GM12878 (cell line): ENCODE data around the gene TCEANC2. TPM values are rescaled to one million over a fixed set of nuclear protein-coding genes. Genes with fewer than 3 reads are reported as not detected.

Experiments
- ATAC-seq: fragments of 200-7000 bp; cut with Tn5 transposase; 3 replicates; pipeline ENCODE4 v1.9.1; 2020; ENCODE audit warnings: mild to moderate bottlenecking, moderate library complexity
- BruUV-seq: library from RNA; stranded (reverse); fragments of 400-500 nt; replicated peaks from 2 replicates; lab custom pipeline; 2021; lab: Mats Ljungman, UMichigan
- CTCF ChIA-PET: fragments of 300-600 bp; sonication (Branson Sonifier 250); formaldehyde crosslinking; extraction: SDS; loops from one replicate; lab custom pipeline; 2021; ENCODE audit warnings: inconsistent platforms; lab: Yijun Ruan, JAX
- POLR2A ChIA-PET: fragments of 350-600 bp; formaldehyde crosslinking; extraction: SDS; loops from one replicate; lab custom pipeline; 2021; ENCODE audit warnings: inconsistent platforms; lab: Charles Lee
- RAD21 ChIA-PET: fragments of 300-600 bp; sonication (Branson Sonifier 250); formaldehyde crosslinking; loops from one replicate; lab custom pipeline; 2023; ENCODE audit warnings: antibody characterized with exemption; ENCODE audit not compliant: unreplicated experiment; lab: Charles Lee
- SMC1A ChIA-PET: fragments of 300-600 bp; sonication (Branson Sonifier 250); formaldehyde crosslinking; loops from one replicate; lab custom pipeline; 2023; ENCODE audit not compliant: unreplicated experiment, uncharacterized antibody; lab: Charles Lee
- DNase-seq: peaks from one replicate; pipeline ENCODE4 v3.0.0-alpha.2; 2011; ENCODE audit warnings: low read depth, low spot score
- FAIRE-seq: peaks from 3 replicates; lab custom pipeline; 2011; peaks lifted over from hg19 to GRCh38; lab: Jason Lieb, UNC
- H2AFZ ChIP-seq: 2 replicates; pipeline ENCODE4 v1.6.0; 2011; ENCODE audit warnings: low read depth, low read length, control low read depth; ENCODE audit not compliant: control insufficient read depth
- H3K27ac ChIP-seq: 2 replicates; pipeline ENCODE4 v1.5.1; 2011; ENCODE audit warnings: control low read depth; ENCODE audit not compliant: control insufficient read depth, insufficient read depth
- H3K27me3 ChIP-seq, 2 experiments: replicated peaks in 1 of 2; 2 replicates each; pipeline versions ENCODE4 v1.6.0 to v1.6.1; 2011; ENCODE audit warnings: low read length in 1 of 2; ENCODE audit not compliant: control insufficient read depth in 2 of 2, insufficient read depth in 2 of 2
- H3K36me3 ChIP-seq, 2 experiments: 2 replicates each; pipeline ENCODE4 v1.5.1; 2011; ENCODE audit warnings: low read length in 1 of 2; ENCODE audit not compliant: control insufficient read depth in 2 of 2, insufficient read depth in 2 of 2
- H3K4me1 ChIP-seq: 2 replicates; pipeline ENCODE4 v1.6.1; 2011; ENCODE audit warnings: mild to moderate bottlenecking, low read length, moderate library complexity, mixed read lengths; ENCODE audit not compliant: control insufficient read depth, insufficient read depth
- H3K4me2 ChIP-seq: 2 replicates; pipeline ENCODE4 v1.6.0; 2011; ENCODE audit warnings: control low read depth; ENCODE audit not compliant: control insufficient read depth, insufficient read depth
- H3K4me3 ChIP-seq: fragments of 200-600 bp; sonication (generic); 2 replicates; pipeline ENCODE4 v1.5.1; 2016
- H3K79me2 ChIP-seq: 2 replicates; pipeline ENCODE4 v1.6.0; 2011; ENCODE audit warnings: low read length; ENCODE audit not compliant: control insufficient read depth, insufficient read depth
- H3K9ac ChIP-seq: 2 replicates; pipeline ENCODE4 v1.8.0; 2011; ENCODE audit warnings: low read length, control low read depth, mixed read lengths; ENCODE audit not compliant: control insufficient read depth, insufficient read depth
- H3K9me3 ChIP-seq: replicated peaks from 3 replicates; pipeline ENCODE4 v1.5.1; 2011; ENCODE audit warnings: mild to moderate bottlenecking, low read length; ENCODE audit not compliant: control insufficient read depth, insufficient read depth
- H4K20me1 ChIP-seq: 2 replicates; pipeline ENCODE4 v1.6.0; 2011; ENCODE audit not compliant: control insufficient read depth, insufficient read depth
- BCL11A ChIP-seq: IDR thresholded peaks from 2 replicates; pipeline ENCODE4 v1.6.1; 2011; ENCODE audit warnings: low read depth, low read length
- EED ChIP-seq: sonication (generic); IDR thresholded peaks from 2 replicates; pipeline ENCODE4 v1.6.1; 2016; ENCODE audit warnings: antibody characterized with exemption, low read depth
- EGR1 ChIP-seq, 2 experiments: IDR thresholded peaks; 1 replicate in 1 of 2; 2 replicates in 1 of 2; pipeline ENCODE4 v1.6.1; 2011 to 2012; ENCODE audit warnings: low read depth in 2 of 2, low read length in 2 of 2, borderline replicate concordance in 1 of 2, mild to moderate bottlenecking in 1 of 2, moderate library complexity in 1 of 2
- FOS ChIP-seq: IDR thresholded peaks from 3 replicates; pipeline ENCODE4 v1.6.1; 2011; ENCODE audit warnings: borderline replicate concordance; ENCODE audit not compliant: insufficient read length; ENCODE audit errors: extremely low read depth
- GABPA ChIP-seq: IDR thresholded peaks from 2 replicates; pipeline ENCODE4 v1.6.1; 2014; ENCODE audit warnings: antibody characterized with exemption, low read depth, mild to moderate bottlenecking, inconsistent platforms
- HDAC6 ChIP-seq: fragments of 200-600 bp; sonication (generic); IDR thresholded peaks from one replicate; pipeline ENCODE4 v1.8.0; 2017; ENCODE audit warnings: antibody characterized with exemption; ENCODE audit not compliant: unreplicated experiment
- KDM1A ChIP-seq: fragments of 200-600 bp; sonication (generic); IDR thresholded peaks from 2 replicates; pipeline ENCODE4 v1.6.1; 2016; ENCODE audit warnings: borderline replicate concordance
- MEF2B ChIP-seq: fragments of 450-650 bp; IDR thresholded peaks from 2 replicates; pipeline ENCODE4 v1.6.1; 2018; ENCODE audit warnings: mild to moderate bottlenecking, moderate library complexity; ENCODE audit not compliant: partially characterized antibody, poor library complexity, severe bottlenecking
- SPI1 ChIP-seq: IDR thresholded peaks from 2 replicates; pipeline ENCODE4 v1.6.1; 2011; ENCODE audit warnings: low read depth, mild to moderate bottlenecking, low read length, moderate library complexity, borderline replicate concordance; ENCODE audit not compliant: insufficient read depth
- TARDBP ChIP-seq: IDR thresholded peaks from 2 replicates; pipeline ENCODE4 v1.6.1; 2016; ENCODE audit warnings: borderline replicate concordance
- ZNF274 ChIP-seq: IDR thresholded peaks from one replicate; pipeline ENCODE4 v1.8.0; 2011; ENCODE audit not compliant: insufficient read length, insufficient read depth
- WGBS: methylation state at CpG from one replicate; pipeline ENCODE4 v1.1.6; 2016; ENCODE audit warnings: low lambda C conversion rate; ENCODE audit not compliant: insufficient replicate concordance, insufficient coverage; ENCODE audit errors: missing lambda C conversion rate; 5-methylcytosine and 5-hydroxymethylcytosine counted together
- in situ Hi-C: fragments of 300-500 bp; cut with MboI; formaldehyde crosslinking; loops from 9 replicates; pipeline ENCODE4 v1.14.3; 2018; ENCODE audit warnings: mixed read lengths
- intact Hi-C: fragments of 100-400 bp; cut with micrococcal nuclease; formaldehyde crosslinking; loops from one replicate; pipeline ENCODE4 v1.14.2; 2022; ENCODE audit not compliant: unreplicated experiment
- polyA plus RNA-seq, 11 experiments: library from polyadenylated mRNA; depleted of rRNA in 4 of 11; unstranded in 6 of 11; stranded (reverse) in 5 of 11; fragments of >200 nt; fragmentation: Nextera tagmentation in 4 of 11; fragmentation: Illumina TruSeq in 1 of 11; extraction: Ambion mirVana in 4 of 11; extraction: Trizol in 1 of 11; gene quantifications; 1 replicate in 1 of 11; 2 replicates in 10 of 11; pipeline versions ENCODE4 v1.2.1 to v1.2.3, GENCODE V29; 2011 to 2016; ENCODE audit warnings: inconsistent platforms in 2 of 11, missing spikeins in 2 of 11, low read depth in 1 of 11
- total RNA-seq, 4 experiments: library from RNA; depleted of rRNA in 3 of 4; stranded (reverse); fragments of >200 nt in 3 of 4; fragmentation: Illumina TruSeq in 1 of 4; extraction: Trizol in 1 of 4; gene quantifications; 2 replicates each; pipeline versions ENCODE4 v1.2.1 to v1.2.3, GENCODE V29; 2013 to 2021
- TF ChIP-seq, protein P1 (sequence below): fragments of 450-650 bp; IDR thresholded peaks from 2 replicates; pipeline ENCODE4 v1.6.1; 2016; ENCODE audit warnings: mild to moderate bottlenecking, moderate library complexity, borderline replicate concordance
- TF ChIP-seq, protein P2 (sequence below): IDR thresholded peaks from 2 replicates; pipeline ENCODE4 v1.6.1; 2012; ENCODE audit warnings: low read depth, low read length, improper control_type of control experiment

The TCEANC2 gene
- total and polyA plus RNA-seq, 10 of the 15 experiments (the other 5 are each of a cell fraction or from before 2014, with no cell fraction given): 4.4 to 13.2 (median 6.4) TPM

GRCh38 chr1:54136963-54137533 is 83.6 kb downstream of the TCEANC2 start:
- Histone ChIP-seq H3K9ac (no peak overlapping the region), H2AFZ (no peak overlapping the region), H3K4me1 (no peaks in the 10 kb centered on the region), H3K9me3 (no peaks in the 10 kb centered on the region), H3K27ac (no peak overlapping the region), H3K4me2 (no peak overlapping the region), H3K27me3 (peaks cover 0 to 2% of the 10 kb centered on the region in 2 experiments; a peak in 1 of 4 replicates), H3K79me2 (no peaks in the 10 kb centered on the region), H3K36me3 (no peaks in the 10 kb centered on the region), H3K4me3 (no peak overlapping the region), H4K20me1 (no peaks in the 10 kb centered on the region)
- intact Hi-C loops (no loop called here), in situ Hi-C loops (no loop called here)
- CTCF ChIA-PET: interaction anchor here (0.6 to 1.0 kb wide), 3 partner anchors 18 to 506 kb away, joined by 3 read pairs; no protein-coding TSS in a partner anchor
- POLR2A ChIA-PET: no interaction called here
- no TSS peak for BruUV-seq
- 49% methylated on average over 7 of the region's 7 CpGs for whole genome bisulfite sequencing
- TF ChIP-seq TARDBP (no peak), KDM1A (no peak), FOS (no peak), GABPA (no peak), BCL11A (no peak), HDAC6 (no peak), SPI1 (no peak), ZNF274 (no peak), EGR1 (IDR thresholded peaks at IDR 0.05; ENCODE audit: borderline replicate concordance in 1 of 2, low read depth in 2 of 2, low read length in 2 of 2) (no peak), EED (no peak), MEF2B (no peak)
- TF ChIP-seq, protein P1, sequence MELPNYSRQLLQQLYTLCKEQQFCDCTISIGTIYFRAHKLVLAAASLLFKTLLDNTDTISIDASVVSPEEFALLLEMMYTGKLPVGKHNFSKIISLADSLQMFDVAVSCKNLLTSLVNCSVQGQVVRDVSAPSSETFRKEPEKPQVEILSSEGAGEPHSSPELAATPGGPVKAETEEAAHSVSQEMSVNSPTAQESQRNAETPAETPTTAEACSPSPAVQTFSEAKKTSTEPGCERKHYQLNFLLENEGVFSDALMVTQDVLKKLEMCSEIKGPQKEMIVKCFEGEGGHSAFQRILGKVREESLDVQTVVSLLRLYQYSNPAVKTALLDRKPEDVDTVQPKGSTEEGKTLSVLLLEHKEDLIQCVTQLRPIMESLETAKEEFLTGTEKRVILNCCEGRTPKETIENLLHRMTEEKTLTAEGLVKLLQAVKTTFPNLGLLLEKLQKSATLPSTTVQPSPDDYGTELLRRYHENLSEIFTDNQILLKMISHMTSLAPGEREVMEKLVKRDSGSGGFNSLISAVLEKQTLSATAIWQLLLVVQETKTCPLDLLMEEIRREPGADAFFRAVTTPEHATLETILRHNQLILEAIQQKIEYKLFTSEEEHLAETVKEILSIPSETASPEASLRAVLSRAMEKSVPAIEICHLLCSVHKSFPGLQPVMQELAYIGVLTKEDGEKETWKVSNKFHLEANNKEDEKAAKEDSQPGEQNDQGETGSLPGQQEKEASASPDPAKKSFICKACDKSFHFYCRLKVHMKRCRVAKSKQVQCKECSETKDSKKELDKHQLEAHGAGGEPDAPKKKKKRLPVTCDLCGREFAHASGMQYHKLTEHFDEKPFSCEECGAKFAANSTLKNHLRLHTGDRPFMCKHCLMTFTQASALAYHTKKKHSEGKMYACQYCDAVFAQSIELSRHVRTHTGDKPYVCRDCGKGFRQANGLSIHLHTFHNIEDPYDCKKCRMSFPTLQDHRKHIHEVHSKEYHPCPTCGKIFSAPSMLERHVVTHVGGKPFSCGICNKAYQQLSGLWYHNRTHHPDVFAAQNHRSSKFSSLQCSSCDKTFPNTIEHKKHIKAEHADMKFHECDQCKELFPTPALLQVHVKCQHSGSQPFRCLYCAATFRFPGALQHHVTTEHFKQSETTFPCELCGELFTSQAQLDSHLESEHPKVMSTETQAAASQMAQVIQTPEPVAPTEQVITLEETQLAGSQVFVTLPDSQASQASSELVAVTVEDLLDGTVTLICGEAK: no peak
- TF ChIP-seq, protein P2, sequence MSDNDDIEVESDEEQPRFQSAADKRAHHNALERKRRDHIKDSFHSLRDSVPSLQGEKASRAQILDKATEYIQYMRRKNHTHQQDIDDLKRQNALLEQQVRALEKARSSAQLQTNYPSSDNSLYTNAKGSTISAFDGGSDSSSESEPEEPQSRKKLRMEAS: no peak
- no peak for DNase-seq
- SMC1A ChIA-PET: interaction anchor here (1.5 kb wide), 1 partner anchor 8 kb away, joined by 4 read pairs; no protein-coding TSS in a partner anchor
- RAD21 ChIA-PET: interaction anchor here (1.1 kb wide), 1 partner anchor 10 kb away, joined by 3 read pairs; no protein-coding TSS in a partner anchor
- no peak for FAIRE-seq
- ATAC-seq: no peak
